ENCODE data around the gene MTCL1. TPM values are rescaled to one million over a fixed set of nuclear protein-coding genes. Genes with fewer than 3 reads are reported as not detected.

The MTCL1 gene
- total RNA-seq, 1 experiment from 2014 or later = 22.7 TPM

DNA sequence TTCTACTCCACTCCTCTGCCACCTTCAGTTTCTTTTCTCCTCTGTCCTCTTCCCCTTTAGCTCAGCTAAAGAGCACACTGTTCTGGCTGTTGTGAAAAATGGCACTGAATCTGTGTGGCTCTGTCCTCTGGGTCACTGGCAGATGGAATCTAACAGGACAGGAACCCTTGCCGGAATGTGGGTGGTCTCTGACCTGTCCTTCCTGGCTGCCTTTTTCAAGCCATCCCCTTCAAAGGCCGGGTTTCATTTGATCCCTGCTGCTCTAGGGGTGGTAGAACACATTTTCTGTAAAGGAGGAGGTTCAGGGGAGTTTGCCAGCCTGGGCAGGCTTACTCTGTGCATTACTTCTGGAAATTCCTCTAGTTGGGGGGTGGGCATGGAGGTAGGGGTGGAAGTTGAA lies 29.9 kb downstream of the MTCL1 start:
- Histone ChIP-seq H2AFZ (ENCODE audit: low read depth, low read length, poor library complexity, severe bottlenecking) (no peak overlapping the region), H3K4me1 (ENCODE audit: control insufficient read depth in 1 of 2, insufficient read depth in 2 of 2, low read length in 2 of 2) (peaks cover 18 to 20% of the 10 kb centered on the region in 2 experiments), H3K27me3 (ENCODE audit: insufficient read depth, low read length) (no peaks in the 10 kb centered on the region), H3K4me3 (replicated peaks in 1 of 2; ENCODE audit: low read depth in 1 of 2, low read length in 2 of 2) (no peak overlapping the region), H3K79me2 (ENCODE audit: insufficient read depth, low read length) (peaks cover 14% of the 10 kb centered on the region), H3K36me3 (ENCODE audit: control insufficient read depth in 1 of 2, insufficient read depth in 2 of 2, low read length in 2 of 2) (no peaks in the 10 kb centered on the region), H3K27ac (ENCODE audit: low read depth, low read length) (no peak overlapping the region), H3K4me2 (ENCODE audit: low read length) (no peak overlapping the region), H4K20me1 (ENCODE audit: insufficient read depth) (no peaks in the 10 kb centered on the region), H3K9ac (ENCODE audit: low read length) (no peak overlapping the region), H3K9me3 (ENCODE audit: control insufficient read depth in 1 of 2, insufficient read depth in 1 of 2, low read depth in 1 of 2, low read length in 2 of 2) (no peaks in the 10 kb centered on the region), H3K9me2 (ENCODE audit: insufficient read depth) (no peaks in the 10 kb centered on the region)
- ChIA-PET CTCF (no interaction called here), RAD21 (ENCODE audit: low non-redundant PET in 1 of 2, low total read pairs in 2 of 2, uncharacterized antibody in 2 of 2, unreplicated experiment in 2 of 2) (no interaction called here), POLR2A (no interaction called here)
- ATAC-seq = no peak
- intact Hi-C loops (cut with micrococcal nuclease) = no loop called here
- DNase-seq (ENCODE audit: low read depth, low spot score) = no peak
- TF ChIP-seq, protein P1, sequence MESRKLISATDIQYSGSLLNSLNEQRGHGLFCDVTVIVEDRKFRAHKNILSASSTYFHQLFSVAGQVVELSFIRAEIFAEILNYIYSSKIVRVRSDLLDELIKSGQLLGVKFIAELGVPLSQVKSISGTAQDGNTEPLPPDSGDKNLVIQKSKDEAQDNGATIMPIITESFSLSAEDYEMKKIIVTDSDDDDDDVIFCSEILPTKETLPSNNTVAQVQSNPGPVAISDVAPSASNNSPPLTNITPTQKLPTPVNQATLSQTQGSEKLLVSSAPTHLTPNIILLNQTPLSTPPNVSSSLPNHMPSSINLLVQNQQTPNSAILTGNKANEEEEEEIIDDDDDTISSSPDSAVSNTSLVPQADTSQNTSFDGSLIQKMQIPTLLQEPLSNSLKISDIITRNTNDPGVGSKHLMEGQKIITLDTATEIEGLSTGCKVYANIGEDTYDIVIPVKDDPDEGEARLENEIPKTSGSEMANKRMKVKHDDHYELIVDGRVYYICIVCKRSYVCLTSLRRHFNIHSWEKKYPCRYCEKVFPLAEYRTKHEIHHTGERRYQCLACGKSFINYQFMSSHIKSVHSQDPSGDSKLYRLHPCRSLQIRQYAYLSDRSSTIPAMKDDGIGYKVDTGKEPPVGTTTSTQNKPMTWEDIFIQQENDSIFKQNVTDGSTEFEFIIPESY (IDR thresholded peaks at IDR 0.05; ENCODE audit: extremely low read depth, insufficient replicate concordance, low read length) = no peak
- TF ChIP-seq FOSL1 (IDR thresholded peaks at IDR 0.05; ENCODE audit: low read depth) (no peak), SRF (IDR thresholded peaks at IDR 0.05; ENCODE audit: low read depth) (no peak), CEBPB (IDR thresholded peaks at IDR 0.05; ENCODE audit: low read depth) (no peak), EZH2 (IDR thresholded peaks at IDR 0.05) (no peak), POLR2A (IDR thresholded peaks at IDR 0.05; ENCODE audit: borderline replicate concordance, extremely low read depth, insufficient read depth, insufficient read length) (no peak), TCF7L2 (IDR thresholded peaks at IDR 0.05; ENCODE audit: borderline replicate concordance, extremely low read depth, insufficient read depth, insufficient read length) (no peak), YY1 (IDR thresholded peaks at IDR 0.05; ENCODE audit: extremely low read depth, insufficient replicate concordance, low read depth, low read length) (no peak), EGR1 (IDR thresholded peaks at IDR 0.05; ENCODE audit: low read depth) (no peak), ZFX (IDR thresholded peaks at IDR 0.05) (no peak), JUND (IDR thresholded peaks at IDR 0.05) (no peak)
- TF ChIP-seq, protein P2, sequence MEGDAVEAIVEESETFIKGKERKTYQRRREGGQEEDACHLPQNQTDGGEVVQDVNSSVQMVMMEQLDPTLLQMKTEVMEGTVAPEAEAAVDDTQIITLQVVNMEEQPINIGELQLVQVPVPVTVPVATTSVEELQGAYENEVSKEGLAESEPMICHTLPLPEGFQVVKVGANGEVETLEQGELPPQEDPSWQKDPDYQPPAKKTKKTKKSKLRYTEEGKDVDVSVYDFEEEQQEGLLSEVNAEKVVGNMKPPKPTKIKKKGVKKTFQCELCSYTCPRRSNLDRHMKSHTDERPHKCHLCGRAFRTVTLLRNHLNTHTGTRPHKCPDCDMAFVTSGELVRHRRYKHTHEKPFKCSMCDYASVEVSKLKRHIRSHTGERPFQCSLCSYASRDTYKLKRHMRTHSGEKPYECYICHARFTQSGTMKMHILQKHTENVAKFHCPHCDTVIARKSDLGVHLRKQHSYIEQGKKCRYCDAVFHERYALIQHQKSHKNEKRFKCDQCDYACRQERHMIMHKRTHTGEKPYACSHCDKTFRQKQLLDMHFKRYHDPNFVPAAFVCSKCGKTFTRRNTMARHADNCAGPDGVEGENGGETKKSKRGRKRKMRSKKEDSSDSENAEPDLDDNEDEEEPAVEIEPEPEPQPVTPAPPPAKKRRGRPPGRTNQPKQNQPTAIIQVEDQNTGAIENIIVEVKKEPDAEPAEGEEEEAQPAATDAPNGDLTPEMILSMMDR (IDR thresholded peaks at IDR 0.05 in 2 of 3, conservative IDR thresholded peaks at IDR 0.05 in 1 of 3; ENCODE audit: borderline replicate concordance in 1 of 3, insufficient read depth in 1 of 3, low read depth in 2 of 3, low read length in 2 of 3) = no peak
- no TSS peak for BruUV-seq (replicated peaks)

Measured in HCT116 (cell line).